K562 (cell line): ENCODE measurements around the gene RETREG1. TPM values are rescaled to one million over a fixed set of nuclear protein-coding genes. Genes with fewer than 3 reads are reported as not detected.
"Not testable (repeated sequence)": the region's sequence is repeated elsewhere in the genome, so short reads cannot be mapped to it uniquely, and the experiment has no call there.

ENCODE experiments used
- ATAC-seq: fragments of 200-7000 bp; cut with Tn5 transposase; 3 replicates; pipeline ENCODE4 v1.9.1; 2020; ENCODE audit warnings: moderate library complexity
- BruUV-seq: library from RNA; stranded (reverse); fragments of 400-500 nt; replicated peaks from 2 replicates; lab custom pipeline; 2021; lab: Mats Ljungman, UMichigan
- CTCF ChIA-PET: fragments of 300-600 bp; formaldehyde crosslinking; extraction: SDS; loops from one replicate; lab custom pipeline; 2021; ENCODE audit warnings: low intra/inter-chr PET ratio; lab: Yijun Ruan, JAX
- POLR2A ChIA-PET: fragments of 300-600, 350-650 bp; sonication (Branson Sonifier 250); formaldehyde crosslinking; extraction: SDS; loops from one replicate; lab custom pipeline; 2021; ENCODE audit warnings: antibody characterized with exemption, inconsistent platforms; lab: Yijun Ruan, JAX
- DNase-seq, 4 experiments: peaks; one replicate each; pipeline versions ENCODE4 v3.0.0 to v3.0.0-alpha.2; 2011 to 2018; ENCODE audit warnings: low spot score in 3 of 4, mixed read lengths in 3 of 4; ENCODE audit errors: extremely low read depth in 1 of 4
- FAIRE-seq: peaks from 2 replicates; lab custom pipeline; 2011; peaks lifted over from hg19 to GRCh38; lab: Jason Lieb, UNC
- H2AFZ ChIP-seq: 2 replicates; pipeline ENCODE4 v1.6.0; 2011; ENCODE audit warnings: low read depth, low read length, control low read depth, inconsistent platforms
- H3K27ac ChIP-seq: fragments of 200-600 bp; 3 replicates; pipeline ENCODE4 v1.8.0; 2011; ENCODE audit warnings: low read depth, mild to moderate bottlenecking, control low read depth, inconsistent platforms, low read length, moderate library complexity, mixed read lengths; ENCODE audit errors: extremely low read depth
- H3K27me3 ChIP-seq, 2 experiments: fragments of 300-600 bp in 1 of 2; 2 replicates in 1 of 2; 3 replicates in 1 of 2; pipeline versions ENCODE4 v1.6.0 to v1.8.0; 2011; ENCODE audit warnings: inconsistent platforms in 2 of 2, low read length in 2 of 2, mild to moderate bottlenecking in 1 of 2, mixed read lengths in 1 of 2, moderate library complexity in 1 of 2; ENCODE audit not compliant: control insufficient read depth in 2 of 2, insufficient read depth in 2 of 2
- H3K36me3 ChIP-seq: fragments of 300-600 bp; 3 replicates; pipeline ENCODE4 v1.8.0; 2011; ENCODE audit warnings: mild to moderate bottlenecking, low read length, inconsistent platforms; ENCODE audit not compliant: control insufficient read depth, insufficient read depth
- H3K4me1 ChIP-seq, 2 experiments: fragments of 200-600 bp in 1 of 2; replicated peaks in 1 of 2; 2 replicates in 1 of 2; 3 replicates in 1 of 2; pipeline versions ENCODE4 v1.5.1 to v1.8.0; 2011; ENCODE audit warnings: inconsistent platforms in 2 of 2, low read length in 2 of 2, mild to moderate bottlenecking in 1 of 2, mixed read lengths in 1 of 2, moderate library complexity in 1 of 2; ENCODE audit not compliant: control insufficient read depth in 2 of 2, insufficient read depth in 2 of 2
- H3K4me2 ChIP-seq: 2 replicates; pipeline ENCODE4 v1.6.1; 2011; ENCODE audit warnings: low read length, control low read depth, inconsistent platforms, mixed read lengths; ENCODE audit not compliant: insufficient read depth
- H3K4me3 ChIP-seq: fragments of 200-600 bp; sonication (generic), shearing (Covaris generic); 2 replicates; pipeline ENCODE4 v1.5.1; 2016; ENCODE audit warnings: control low read depth, inconsistent platforms
- H3K79me2 ChIP-seq: fragments of 200-600 bp; 3 replicates; pipeline ENCODE4 v1.8.0; 2011; ENCODE audit warnings: low read length, inconsistent platforms; ENCODE audit not compliant: control insufficient read depth, insufficient read depth
- H3K9ac ChIP-seq, 2 experiments: 2 replicates each; pipeline versions ENCODE4 v1.6.0 to v1.6.1; 2011; ENCODE audit warnings: low read depth in 2 of 2, low read length in 2 of 2, control low read depth in 1 of 2, inconsistent platforms in 1 of 2, mild to moderate bottlenecking in 1 of 2, mixed read lengths in 1 of 2; ENCODE audit not compliant: insufficient read depth in 1 of 2
- H3K9me1 ChIP-seq: one replicate; pipeline ENCODE4 v1.6.0; 2011; ENCODE audit warnings: inconsistent platforms, mild to moderate bottlenecking, low read length, moderate library complexity; ENCODE audit not compliant: control insufficient read depth, insufficient read depth
- H3K9me3 ChIP-seq: replicated peaks from 2 replicates; pipeline ENCODE4 v1.5.1; 2011; ENCODE audit warnings: low read depth, low read length, inconsistent platforms; ENCODE audit not compliant: control insufficient read depth, insufficient read depth
- H4K20me1 ChIP-seq: replicated peaks from 2 replicates; pipeline ENCODE4 v1.6.1; 2011; ENCODE audit warnings: low read length, inconsistent platforms, mixed read lengths; ENCODE audit not compliant: control insufficient read depth, insufficient read depth
- ADNP ChIP-seq: fragments of 200-800 bp; sonication (Bioruptor generic); IDR thresholded peaks from 2 replicates; pipeline ENCODE4 v1.6.1; 2016; ENCODE audit warnings: missing genetic modification characterization, missing compliant biosample characterization
- ARNT ChIP-seq, 2 experiments: fragments of 450-650 bp; IDR thresholded peaks; 2 replicates each; pipeline ENCODE4 v1.6.1; 2016; ENCODE audit warnings: mild to moderate bottlenecking in 1 of 2
- BDP1 ChIP-seq: IDR thresholded peaks from 3 replicates; pipeline ENCODE4 v1.6.1; 2011; ENCODE audit not compliant: insufficient read length, insufficient read depth
- CEBPZ ChIP-seq: fragments of 150-350 bp; IDR thresholded peaks from 2 replicates; pipeline ENCODE4 v1.6.1; 2014; ENCODE audit warnings: low read depth, mild to moderate bottlenecking, low read length, borderline replicate concordance
- PRMT5 ChIP-seq: sonication (generic); formaldehyde crosslinking; IDR thresholded peaks from 2 replicates; pipeline ENCODE4 v1.5.0; 2020; ENCODE audit warnings: missing genetic modification reagents
- RBM14 ChIP-seq: fragments of 200-400 bp; formaldehyde crosslinking; IDR thresholded peaks from 2 replicates; pipeline ENCODE4 v1.6.1; 2018; ENCODE audit warnings: low read depth, mild to moderate bottlenecking, low read length, moderate library complexity, borderline replicate concordance; ENCODE audit not compliant: insufficient read depth
- RFX7 ChIP-seq: fragments of 250-450 bp; sonication (Bioruptor Pico); IDR thresholded peaks from 2 replicates; pipeline ENCODE4 v1.5.1; 2021; ENCODE audit warnings: mild to moderate bottlenecking
- STAT5B ChIP-seq: fragments of 250-450 bp; sonication (Bioruptor Pico); IDR thresholded peaks from 2 replicates; pipeline ENCODE4 v1.8.0; 2021; ENCODE audit warnings: mild to moderate bottlenecking, inconsistent platforms
- TCF15 ChIP-seq: fragments of 250-450 bp; sonication (Bioruptor Pico); IDR thresholded peaks from 2 replicates; pipeline ENCODE4 v1.8.0; 2022; ENCODE audit warnings: moderate library complexity, mild to moderate bottlenecking, inconsistent platforms
- ZNF3 ChIP-seq: fragments of 250-450 bp; sonication (Bioruptor Pico); IDR thresholded peaks from 2 replicates; pipeline ENCODE4 v1.5.0; 2021; ENCODE audit warnings: mild to moderate bottlenecking, moderate library complexity
- WGBS: fragments of 100-300 bp; shearing (Covaris generic); methylation state at CpG from one replicate; pipeline ENCODE4 v1.1.6; 2016; ENCODE audit warnings: low coverage, mixed read lengths; ENCODE audit not compliant: insufficient coverage; ENCODE audit errors: missing lambda C conversion rate; 5-methylcytosine and 5-hydroxymethylcytosine counted together
- in situ Hi-C: fragments of 300-500 bp; cut with MboI; formaldehyde crosslinking; loops from 4 replicates; pipeline ENCODE4 v1.15.0; 2018; ENCODE audit warnings: inconsistent platforms, mixed read lengths
- intact Hi-C: fragments of 100-400 bp; cut with micrococcal nuclease; formaldehyde crosslinking; loops from 2 replicates; pipeline ENCODE4 v1.14.2; 2022
- polyA plus RNA-seq, 8 experiments: library from polyadenylated mRNA; depleted of rRNA in 4 of 8; stranded (reverse) in 5 of 8; unstranded in 3 of 8; fragments of >200 nt; fragmentation: Nextera tagmentation in 2 of 8; fragmentation: Illumina TruSeq in 1 of 8; extraction: Ambion mirVana in 2 of 8; extraction: Trizol in 1 of 8; gene quantifications; 2 replicates each; pipeline versions ENCODE4 v1.2.1 to v1.2.3, GENCODE V29; 2011 to 2014; ENCODE audit warnings: inconsistent platforms in 1 of 8, missing spikeins in 1 of 8
- total RNA-seq, 7 experiments: library from RNA; depleted of rRNA in 6 of 7; stranded (reverse); fragments of >200 nt in 6 of 7; fragmentation: Illumina TruSeq in 2 of 7; extraction: Trizol in 2 of 7; gene quantifications; 2 replicates each; pipeline versions ENCODE4 v1.2.1 to v1.2.3, GENCODE V29; 2011 to 2021; ENCODE audit warnings: low replicate concordance in 1 of 7

RETREG1 gene
- total and polyA plus RNA-seq, 9 of the 15 experiments (the other 6 are each of a cell fraction or from before 2014, with no cell fraction given), result 0.01 to 0.20 (median 0.08) TPM; not detected in 5

GRCh38 chr5:16436065-16436682, 180.6 kb downstream of the RETREG1 start:
- H3K79me2 ChIP-seq, H3K36me3 ChIP-seq, H3K4me1 ChIP-seq, intact Hi-C loops, CTCF ChIA-PET, in situ Hi-C loops, H4K20me1 ChIP-seq, H3K9me1 ChIP-seq, H3K4me2 ChIP-seq, H3K9me3 ChIP-seq, BruUV-seq, FAIRE-seq, H3K9ac ChIP-seq, H3K27ac ChIP-seq, DNase-seq, H3K4me3 ChIP-seq: not testable (repeated sequence)
- POLR2A ChIA-PET, result interaction anchor here (2.3 kb wide), 1 partner anchor 18 kb away, joined by 5 read pairs; no protein-coding TSS in a partner anchor
- WGBS, result 10% methylated on average over 23 of the region's 28 CpGs
- 0 out of 2 replicates have a peak overlapping the region, but pooled peaks have one; percentile 6 for H2AFZ ChIP-seq
- peaks cover 0 to 10% of the 10 kb centered on the region in 2 experiments; a peak in 2 of 5 replicates for H3K27me3 ChIP-seq
- ATAC-seq, result peak; percentile 62; the same call in 2 of the 3 replicates

- Histone ChIP-seq H2AFZ (no peak overlapping the region), H3K4me1 (peaks cover 0 to 7% of the 10 kb centered on the region in 2 experiments; a peak in 2 of 5 replicates), H3K9me3 (no peaks in the 10 kb centered on the region), H3K9me1 (no peaks in the 10 kb centered on the region), H3K79me2 (no peaks in the 10 kb centered on the region), H3K27ac (no peak overlapping the region), H3K27me3 (peaks cover 11 to 23% of the 10 kb centered on the region in 2 experiments), H3K9ac (no peak overlapping the region), H4K20me1 (0 out of 2 replicates have a peak, but pooled peaks cover 3% of the 10 kb centered on the region), H3K4me3 (no peak overlapping the region), H3K4me2 (no peak overlapping the region), H3K36me3 (no peaks in the 10 kb centered on the region)
- POLR2A ChIA-PET, result interaction anchor here (0.8 kb wide), 1 partner anchor 11 kb away, joined by 3 read pairs; no protein-coding TSS in a partner anchor
- no peak for ATAC-seq
- no TSS peak for BruUV-seq
- 2% methylated on average over 2 of the region's 2 CpGs for WGBS
- DNase-seq, result no peak
- in situ Hi-C loops, result no loop called here
- intact Hi-C loops, result no loop called here
- CTCF ChIA-PET, result no interaction called here
- no peak for FAIRE-seq
- no peak for TF ChIP-seq BDP1
- no peak for TF ChIP-seq ADNP (tag)
- TF ChIP-seq TCF15 (CRISPR knock-in tag), result no peak
- no peak for TF ChIP-seq RBM14
- no peak for TF ChIP-seq STAT5B (CRISPR knock-in tag)
- TF ChIP-seq CEBPZ, result no peak
- no peak for TF ChIP-seq ZNF3 (CRISPR knock-in tag)
- no peak for TF ChIP-seq ARNT (IDR thresholded peaks at IDR 0.05)
- TF ChIP-seq RFX7 (CRISPR knock-in tag), result no peak
- no peak for TF ChIP-seq PRMT5
These were observed 185.3 kb downstream of the RETREG1 start for GRCh38 chr5:16431490-16431889.
